Cerebellar nuclear complex (tissue), 1 donor: Measurements from ENCODE around the gene ADK.

ENCODE experiments used
- DNase-seq, 2 experiments: peaks; one replicate each; lab custom pipeline; 2025; lab: John Stamatoyannopoulos, UW

Gene ADK

GRCh38 chr10:74743401-74743800 is 592.4 kb downstream of the ADK start:
- DNase-seq, result no peak

DNA sequence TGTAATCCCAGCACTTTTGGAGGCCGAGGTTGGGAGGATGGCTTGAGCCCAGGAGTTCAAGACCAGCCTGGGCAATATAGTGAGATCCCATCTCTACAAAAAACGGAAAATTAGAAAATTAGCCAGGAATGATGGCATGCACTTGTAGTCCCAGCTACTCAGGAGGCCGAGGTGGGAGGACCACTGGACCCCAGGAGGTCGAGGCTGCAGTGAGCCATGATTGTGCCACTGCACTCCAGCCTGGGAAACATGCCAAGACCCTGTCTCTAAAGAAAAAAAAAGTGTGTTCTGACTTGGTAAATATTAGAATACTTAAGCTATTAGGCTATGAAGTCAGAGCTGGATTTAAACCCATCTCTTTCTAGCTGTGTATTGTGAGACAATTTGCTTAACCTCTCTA is 594.4 kb downstream of the ADK start:
- no peak for DNase-seq

GRCh38 chr10:74746813-74747212 is 595.8 kb downstream of the ADK start:
- DNase-seq, result no peak

DNA sequence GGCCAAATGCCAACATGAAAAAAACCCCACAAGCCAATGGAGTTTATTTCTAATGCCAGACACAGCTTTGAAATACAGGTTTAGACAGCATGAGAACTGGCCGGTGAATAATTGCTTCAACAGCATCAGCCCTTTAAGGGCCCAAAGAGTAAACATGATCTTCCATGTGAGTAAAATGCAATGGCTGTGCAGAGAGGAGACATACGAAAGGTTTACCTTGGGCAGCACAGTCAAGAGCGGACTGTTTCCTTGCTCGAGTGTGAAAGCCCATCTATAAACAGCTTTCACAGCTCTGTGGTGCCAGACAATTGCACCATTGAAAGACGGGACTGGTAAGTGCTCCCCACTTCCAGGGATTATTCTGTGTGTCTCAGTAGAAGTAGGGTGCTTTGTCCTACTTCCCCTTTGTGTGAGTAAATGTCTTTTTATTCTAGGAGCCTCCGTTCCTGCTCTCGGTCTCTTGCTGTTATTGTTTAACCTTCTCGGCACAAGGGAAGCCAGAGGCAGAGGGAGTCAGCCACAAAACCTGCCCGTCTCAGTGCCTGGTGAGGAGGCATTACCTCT is 597.5 kb downstream of the ADK start:
- DNase-seq, result no peak

DNA sequence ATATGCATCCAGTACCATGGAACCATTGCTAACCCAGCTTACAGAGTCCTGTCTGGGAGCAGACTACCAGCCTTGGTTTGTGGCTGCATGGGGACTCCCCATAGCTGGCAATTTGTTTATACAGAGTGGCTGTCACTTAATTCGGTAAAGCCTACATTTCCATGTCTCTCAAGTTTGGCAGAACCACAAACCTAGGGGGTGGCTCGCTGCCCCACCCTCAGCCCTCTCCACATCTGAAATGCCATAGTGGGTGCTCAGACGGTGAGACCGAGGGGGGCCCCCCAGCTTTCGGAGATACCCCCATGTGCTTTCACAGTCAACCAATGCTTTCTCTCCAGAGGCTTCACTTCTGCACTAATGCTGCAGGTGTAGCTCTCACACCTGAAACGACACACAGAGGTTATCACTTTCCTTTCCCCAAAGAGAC is 599.8 kb downstream of the ADK start:
- DNase-seq, result no peak

DNA sequence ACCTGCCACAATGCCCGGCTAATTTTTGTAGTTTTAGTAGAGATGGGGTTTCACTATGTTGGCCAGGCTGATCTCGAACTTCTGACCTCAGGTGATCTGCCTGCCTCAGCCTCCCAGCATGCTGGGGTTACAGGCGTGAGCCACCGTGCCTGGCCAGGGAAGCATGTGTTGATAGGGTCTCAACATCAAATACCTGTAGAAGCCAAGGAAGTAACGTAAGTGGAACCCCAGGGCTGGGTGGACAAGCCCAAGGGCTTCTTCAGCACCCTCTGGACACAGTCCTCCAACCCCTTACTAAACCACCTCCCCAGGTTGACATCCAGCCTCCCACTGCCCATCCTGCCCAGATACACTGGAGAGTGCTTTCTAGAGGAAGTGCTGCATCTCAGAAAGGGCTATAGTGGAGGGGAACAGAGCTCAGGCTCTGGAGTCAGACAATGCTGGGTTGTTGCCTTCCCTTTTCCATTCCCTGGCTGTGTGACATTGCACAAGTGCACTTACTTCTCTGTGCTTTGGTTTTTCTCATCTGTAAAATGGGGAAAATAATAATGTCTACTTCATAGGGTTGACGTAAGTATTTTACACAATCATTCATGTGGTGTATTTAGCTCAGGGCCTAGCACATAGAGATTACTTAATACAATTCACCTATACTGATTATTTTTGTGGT is 601.5 kb downstream of the ADK start:
- DNase-seq, result no peak

GRCh38 chr10:74753442-74754211 is 602.6 kb downstream of the ADK start:
- no peak for DNase-seq

- DNase-seq, result no peak
Observed at GRCh38 chr10:74754381-74754821, 603.4 kb downstream of the ADK start.

- DNase-seq, result no peak
Observed at GRCh38 chr10:74755273-74755672, 604.3 kb downstream of the ADK start.
